Measurements from ENCODE around the gene ISY1. TPM values are rescaled to one million over a fixed set of nuclear protein-coding genes. Genes with fewer than 3 reads are reported as not detected.

ISY1 gene
- total and polyA plus RNA-seq, 2 donors (not counting 1 experiment from before 2014, with no cell fraction given) = 26.4 to 49.6 TPM

DNA sequence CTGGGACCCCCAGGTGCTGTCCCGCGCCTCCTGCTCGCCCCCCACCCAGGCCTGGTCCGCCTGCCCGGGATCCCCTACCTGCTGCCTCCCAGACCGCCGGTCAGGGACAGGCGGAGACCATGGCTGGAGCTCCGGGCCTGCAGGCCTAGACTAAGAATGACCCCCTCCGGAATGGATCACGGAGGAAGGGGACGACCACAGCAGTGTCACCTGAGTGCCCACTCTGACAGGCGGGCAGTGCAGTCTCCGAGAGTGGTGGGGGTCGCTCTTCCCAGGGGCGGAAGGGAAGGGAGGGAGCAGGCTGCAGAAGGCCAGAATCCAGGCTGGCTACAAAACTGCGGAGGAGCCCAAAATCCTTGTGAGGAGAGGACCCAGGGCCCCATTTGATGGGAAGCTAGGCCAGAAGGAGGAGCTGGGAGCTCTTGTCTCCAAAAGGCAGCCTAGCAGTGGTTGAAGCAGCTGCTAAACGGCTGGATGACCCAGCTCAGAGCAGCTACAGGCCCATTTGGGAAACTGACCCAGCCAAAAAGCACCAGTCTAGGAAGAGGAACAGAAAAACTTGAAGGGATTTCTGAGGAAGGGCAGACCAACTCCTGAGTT lies 38.4 kb downstream of the ISY1 start:
- H3K4me1 ChIP-seq (ENCODE audit: control insufficient read depth in 2 of 2, insufficient read depth in 2 of 2, low read length in 2 of 2) = peaks cover 42% of the 10 kb centered on the region in 2 donors
- DNase-seq = peak; percentile 50
- H3K9ac ChIP-seq (ENCODE audit: low read length) = no peak overlapping the region
- Mint-ChIP-seq H3K9me3 (ENCODE audit: insufficient read depth) (no peaks in the 10 kb centered on the region), H3K4me1 (peaks cover 47% of the 10 kb centered on the region), H3K27me3 (no peaks in the 10 kb centered on the region), H3K27ac (peak overlapping the region; percentile 77), H3K4me3 (peak overlapping the region; percentile 87)
- peak overlapping the region; percentile 98 for H3K4me2 ChIP-seq (replicated peaks; ENCODE audit: low read depth, low read length, poor library complexity, severe bottlenecking)
- H2AFZ ChIP-seq (ENCODE audit: insufficient read depth, low read depth, low read length, poor library complexity, severe bottlenecking) = no peak overlapping the region
- ChIA-PET POLR2A (interaction anchor here (0.6 to 1.8 kb wide), 9 partner anchors 11 to 971 kb away, joined by 3 to 7 read pairs (median 5); partner anchors contain the start of genes CNBP and COPG1), CTCF (interaction anchor here (1.0 to 4.3 kb wide), 6 partner anchors 40 to 152 kb away, joined by 3 to 26 read pairs (median 4); no protein-coding TSS in a partner anchor)
- peak overlapping the region in 2 of 5 experiments; percentile 80 to 81 for H3K4me3 ChIP-seq (ENCODE audit: control extremely low read depth in 1 of 5, extremely low read depth in 1 of 5, insufficient read depth in 1 of 5, low read depth in 2 of 5, low read length in 4 of 5)
- H3K27ac ChIP-seq (ENCODE audit: low read length in 2 of 2) = no peak overlapping the region
- peaks cover 25% of the 10 kb centered on the region for H4K20me1 ChIP-seq (ENCODE audit: control insufficient read depth, insufficient read depth, low read length, poor library complexity, severe bottlenecking)
- H3K36me3 ChIP-seq (replicated peaks in 1 of 2; ENCODE audit: control extremely low read depth in 1 of 2, control insufficient read depth in 1 of 2, extremely low read depth in 1 of 2, insufficient read depth in 2 of 2, low read length in 1 of 2) = peaks cover 4% of the 10 kb centered on the region in 2 experiments
- TF ChIP-seq, protein P1, sequence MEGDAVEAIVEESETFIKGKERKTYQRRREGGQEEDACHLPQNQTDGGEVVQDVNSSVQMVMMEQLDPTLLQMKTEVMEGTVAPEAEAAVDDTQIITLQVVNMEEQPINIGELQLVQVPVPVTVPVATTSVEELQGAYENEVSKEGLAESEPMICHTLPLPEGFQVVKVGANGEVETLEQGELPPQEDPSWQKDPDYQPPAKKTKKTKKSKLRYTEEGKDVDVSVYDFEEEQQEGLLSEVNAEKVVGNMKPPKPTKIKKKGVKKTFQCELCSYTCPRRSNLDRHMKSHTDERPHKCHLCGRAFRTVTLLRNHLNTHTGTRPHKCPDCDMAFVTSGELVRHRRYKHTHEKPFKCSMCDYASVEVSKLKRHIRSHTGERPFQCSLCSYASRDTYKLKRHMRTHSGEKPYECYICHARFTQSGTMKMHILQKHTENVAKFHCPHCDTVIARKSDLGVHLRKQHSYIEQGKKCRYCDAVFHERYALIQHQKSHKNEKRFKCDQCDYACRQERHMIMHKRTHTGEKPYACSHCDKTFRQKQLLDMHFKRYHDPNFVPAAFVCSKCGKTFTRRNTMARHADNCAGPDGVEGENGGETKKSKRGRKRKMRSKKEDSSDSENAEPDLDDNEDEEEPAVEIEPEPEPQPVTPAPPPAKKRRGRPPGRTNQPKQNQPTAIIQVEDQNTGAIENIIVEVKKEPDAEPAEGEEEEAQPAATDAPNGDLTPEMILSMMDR (IDR thresholded peaks at IDR 0.05) = no peak
- no peak for TF ChIP-seq EZH2 (IDR thresholded peaks at IDR 0.05; ENCODE audit: borderline replicate concordance, insufficient read depth, low read depth, low read length, poor library complexity, severe bottlenecking)
- 89% methylated on average over 17 of the region's 18 CpGs for WGBS (ENCODE audit: insufficient coverage)
- intact Hi-C loops (cut with micrococcal nuclease) = loop anchor here (5.0 kb wide), 2 partner anchors 125 to 455 kb away; partner anchors contain the start of gene COPG1
- H3K9me3 ChIP-seq (ENCODE audit: control extremely low read depth in 1 of 3, control insufficient read depth in 2 of 3, insufficient read depth in 1 of 3, low read length in 2 of 3) = no peaks in the 10 kb centered on the region
- H3K79me2 ChIP-seq (ENCODE audit: control insufficient read depth, insufficient read depth, low read length) = peaks cover 22% of the 10 kb centered on the region
- no peaks in the 10 kb centered on the region for H3K27me3 ChIP-seq (replicated peaks in 1 of 4; ENCODE audit: control extremely low read depth in 1 of 4, control insufficient read depth in 3 of 4, insufficient read depth in 4 of 4, low read length in 3 of 4)
- no peak for ATAC-seq (ENCODE audit: low read depth)

Measured in B cell (primary cell).